Activated CD4-positive, alpha-beta T cell treated with anti-CD3 and anti-CD28 coated beads, Interleukin-2, Interleukin-6, amounts not matched to agents 100 ng/mL and 50 ng/mL, durations not matched to agents 16 hours and 8 hours (primary cell): ENCODE results near the gene PRICKLE2.

Experiments used
- DNase-seq: peaks from one replicate; pipeline ENCODE4 v3.0.0-alpha.2; 2020

The PRICKLE2 gene

DNA sequence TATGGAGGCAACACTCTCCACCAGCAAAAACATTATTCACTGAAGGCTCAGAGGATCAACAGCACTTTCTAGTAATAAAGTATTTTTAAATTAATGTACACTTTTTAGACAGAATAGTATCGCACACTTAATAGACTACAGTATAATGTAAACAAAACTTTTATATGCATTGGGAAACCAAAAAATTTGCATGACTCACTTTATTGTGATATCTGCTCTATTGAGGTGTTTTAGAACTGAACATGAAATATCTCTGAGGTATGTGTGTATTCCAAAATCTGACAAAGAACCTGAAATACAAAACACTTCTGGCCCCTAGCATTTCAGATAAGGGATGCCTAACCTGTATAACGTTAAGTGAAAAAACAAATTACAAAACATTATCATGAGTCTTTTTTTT is 99.7 kb downstream of the PRICKLE2 start:
- DNase-seq, result no peak

GRCh38 chr3:64123931-64124330 is 101.3 kb downstream of the PRICKLE2 start:
- no peak for DNase-seq

DNA sequence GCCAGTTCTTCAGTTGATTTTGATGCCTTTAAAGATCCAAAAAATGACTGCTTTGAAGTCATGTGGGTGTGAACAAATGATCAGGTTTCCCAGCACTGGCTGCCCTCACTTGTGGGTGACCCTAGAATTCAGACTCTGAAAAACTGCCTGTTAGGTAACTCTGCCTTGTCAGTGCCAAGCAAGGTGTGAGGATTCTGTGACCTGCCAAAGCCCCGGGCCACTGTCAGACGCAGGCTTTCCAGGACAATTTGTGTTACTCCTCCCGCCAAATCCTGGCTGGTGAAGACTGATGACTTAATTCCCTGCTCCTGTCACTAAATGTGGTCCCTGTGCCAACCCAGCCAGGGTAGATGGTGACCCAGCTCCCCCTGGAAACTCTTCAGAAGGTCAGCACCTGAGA is 102.8 kb downstream of the PRICKLE2 start:
- DNase-seq, result no peak

DNA sequence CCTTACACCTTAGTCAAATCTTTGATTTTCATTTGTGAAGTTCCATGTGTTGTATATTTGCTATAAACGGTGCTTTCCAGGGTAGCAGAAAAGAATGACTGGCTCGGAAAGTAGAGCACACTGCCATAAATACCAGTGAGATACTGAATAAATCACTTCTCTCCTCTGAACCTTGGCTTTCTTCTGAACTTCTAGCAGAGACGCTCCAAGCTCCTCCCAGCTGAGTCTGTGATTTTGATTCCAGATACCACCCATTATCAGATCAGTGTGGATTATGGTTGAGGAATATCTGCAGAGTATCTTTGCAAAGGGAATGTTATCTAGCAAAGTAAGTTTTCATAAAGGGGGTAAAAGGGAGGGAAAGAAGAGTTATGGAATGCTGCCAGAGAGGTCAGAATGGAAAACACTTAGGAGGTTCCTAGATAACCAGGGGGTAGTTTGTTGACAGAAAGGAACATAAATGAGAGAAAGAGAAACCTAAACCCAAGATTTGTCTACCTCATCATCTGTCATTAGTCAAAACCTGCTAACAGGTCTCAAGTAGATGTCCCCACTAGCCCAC is 103.4 kb downstream of the PRICKLE2 start:
- DNase-seq, result no peak

DNA sequence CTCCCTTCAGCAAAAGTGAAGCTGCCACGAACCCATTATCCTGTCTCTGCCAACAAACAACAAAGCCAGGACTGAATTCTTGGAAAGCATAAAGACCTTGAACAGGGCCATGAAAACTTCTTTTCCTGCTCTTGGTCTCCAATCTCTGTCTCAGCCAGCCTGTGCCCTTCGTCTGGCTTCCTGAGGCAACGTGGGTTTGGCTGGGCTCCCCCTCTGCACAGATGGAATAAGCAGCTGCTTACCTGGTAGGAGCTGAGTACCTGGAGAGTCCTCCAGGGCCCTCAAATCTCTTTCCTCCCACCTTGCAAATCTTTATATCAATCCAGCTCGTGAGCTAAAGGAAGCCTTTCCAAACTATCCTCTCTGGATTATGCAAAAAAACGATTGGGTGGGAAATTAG is 104.4 kb downstream of the PRICKLE2 start:
- DNase-seq, result no peak

DNA sequence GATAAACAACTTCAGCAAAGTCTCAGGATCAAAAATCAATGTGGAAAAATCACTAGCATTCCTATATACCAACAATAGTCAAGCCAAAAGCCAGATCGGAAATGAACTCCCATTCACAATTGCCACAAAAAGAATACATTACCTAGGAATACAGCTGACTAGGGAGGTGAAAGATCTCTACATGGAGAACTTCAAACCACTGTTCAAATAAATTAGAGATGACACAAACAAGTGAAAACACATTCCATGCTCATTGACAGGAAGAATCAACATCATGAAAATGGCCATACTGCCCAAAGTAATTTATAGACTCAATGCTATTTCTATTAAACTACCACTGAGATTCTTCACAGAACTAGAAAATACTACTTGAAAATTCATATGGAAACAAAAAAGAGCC is 107.8 kb downstream of the PRICKLE2 start:
- no peak for DNase-seq

DNA sequence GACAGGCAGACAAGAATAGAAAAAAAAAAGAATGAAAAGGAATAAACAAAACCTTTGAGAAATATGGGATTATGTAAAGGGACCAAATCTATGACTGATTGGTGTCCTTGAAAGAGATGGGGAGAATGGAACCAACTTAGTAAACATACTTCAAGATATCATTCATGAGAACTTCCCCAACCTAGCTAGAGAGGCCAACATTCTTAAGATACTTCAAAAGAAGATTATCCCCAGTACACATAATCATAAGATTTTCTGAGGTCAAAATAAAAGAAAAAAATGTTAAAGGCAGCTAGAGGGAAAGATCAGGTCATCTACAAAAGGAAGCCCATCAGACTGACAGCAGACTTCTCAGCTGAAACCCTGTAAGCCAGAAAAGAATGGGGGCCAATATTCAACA is 110.6 kb downstream of the PRICKLE2 start:
- DNase-seq, result no peak

DNA sequence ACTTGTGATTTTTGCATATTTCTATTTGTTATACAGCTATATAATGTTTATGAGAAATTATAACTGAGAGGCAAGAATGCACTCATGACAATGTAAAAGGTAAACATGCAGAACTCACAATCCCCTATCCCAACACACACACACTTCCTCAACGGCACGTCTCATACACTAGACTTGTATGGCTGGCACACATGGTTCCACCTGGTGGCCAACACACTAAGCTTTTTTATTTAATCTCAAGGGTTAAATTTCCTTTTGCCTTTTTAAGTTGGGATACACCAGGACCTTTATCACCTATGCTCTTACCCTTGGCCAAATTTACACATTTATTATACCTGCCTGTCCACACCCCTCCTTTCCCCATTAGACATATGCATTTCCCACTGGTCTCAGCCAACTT is 113.4 kb downstream of the PRICKLE2 start:
- no peak for DNase-seq

GRCh38 chr3:64111083-64111482 is 114.2 kb downstream of the PRICKLE2 start:
- DNase-seq, result no peak

DNA sequence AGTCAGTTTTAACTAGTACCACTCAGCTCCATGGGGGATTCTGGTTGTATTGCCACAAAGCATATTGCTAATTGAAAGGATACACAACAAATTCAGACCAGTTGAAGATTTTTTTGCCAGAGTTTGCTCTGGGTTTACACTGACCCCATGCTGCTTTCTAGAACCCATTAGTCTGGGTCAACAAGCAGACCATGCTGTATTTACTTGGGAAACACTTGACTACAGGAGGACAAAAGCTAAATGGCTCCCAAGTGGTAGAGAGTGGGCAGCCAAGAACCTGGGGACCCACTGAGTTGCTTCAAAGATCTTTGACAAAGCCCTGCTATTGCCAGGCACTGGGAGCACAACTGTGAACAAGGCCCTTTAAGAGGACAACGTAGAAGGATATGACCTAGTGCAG is 115.2 kb downstream of the PRICKLE2 start:
- DNase-seq, result no peak

DNA sequence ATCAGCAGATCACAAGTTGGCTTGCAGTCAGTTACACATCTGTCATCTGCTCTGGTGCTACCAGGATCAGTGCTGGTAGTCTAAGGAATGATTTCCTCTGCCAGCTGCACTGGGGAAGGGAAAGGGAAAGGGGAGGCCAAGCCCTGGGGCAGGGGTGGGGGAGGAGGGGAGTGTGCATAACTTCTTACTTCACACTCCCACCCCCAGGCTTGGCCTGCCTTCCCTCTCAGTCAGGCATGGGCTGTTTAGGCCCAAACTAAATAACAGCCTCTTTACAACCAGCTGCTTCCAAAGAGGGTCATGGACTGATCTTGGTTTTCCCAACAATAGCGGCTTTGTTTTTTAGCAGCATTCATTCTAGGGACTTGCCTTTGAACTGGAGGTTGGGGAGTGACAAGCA is 115.8 kb downstream of the PRICKLE2 start:
- no peak for DNase-seq

GRCh38 chr3:64108784-64109317 is 116.4 kb downstream of the PRICKLE2 start:
- DNase-seq, result no peak

- DNase-seq, result no peak
Observed at GRCh38 chr3:64108231-64108630, 117.0 kb downstream of the PRICKLE2 start.

GRCh38 chr3:64107190-64107589 is 118.1 kb downstream of the PRICKLE2 start:
- no peak for DNase-seq

GRCh38 chr3:64105816-64106215 is 119.5 kb downstream of the PRICKLE2 start:
- no peak for DNase-seq

DNA sequence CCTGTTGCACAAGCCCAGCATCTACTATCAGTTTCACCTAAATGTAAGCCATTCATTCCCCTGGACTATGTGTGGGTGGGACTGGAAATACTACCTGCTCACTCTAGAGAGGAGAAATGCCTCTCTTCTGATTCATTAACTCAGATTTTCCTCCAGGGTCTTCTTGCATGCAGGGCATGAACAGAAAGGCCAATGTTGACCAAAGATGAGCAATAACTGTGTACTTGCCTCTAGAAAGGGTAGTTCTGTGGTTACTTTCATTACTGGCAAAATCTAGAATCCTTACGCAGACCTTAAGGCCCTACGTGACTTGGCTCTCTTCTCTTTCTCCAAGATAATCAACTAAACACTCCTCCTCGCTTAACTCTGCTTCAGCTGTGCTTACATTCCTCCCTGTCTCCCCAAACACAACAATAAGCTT is 120.6 kb downstream of the PRICKLE2 start:
- no peak for DNase-seq

- DNase-seq, result no peak
Observed at GRCh38 chr3:64104006-64104405, 121.3 kb downstream of the PRICKLE2 start.

GRCh38 chr3:64103131-64103530 is 122.1 kb downstream of the PRICKLE2 start:
- no peak for DNase-seq

DNA sequence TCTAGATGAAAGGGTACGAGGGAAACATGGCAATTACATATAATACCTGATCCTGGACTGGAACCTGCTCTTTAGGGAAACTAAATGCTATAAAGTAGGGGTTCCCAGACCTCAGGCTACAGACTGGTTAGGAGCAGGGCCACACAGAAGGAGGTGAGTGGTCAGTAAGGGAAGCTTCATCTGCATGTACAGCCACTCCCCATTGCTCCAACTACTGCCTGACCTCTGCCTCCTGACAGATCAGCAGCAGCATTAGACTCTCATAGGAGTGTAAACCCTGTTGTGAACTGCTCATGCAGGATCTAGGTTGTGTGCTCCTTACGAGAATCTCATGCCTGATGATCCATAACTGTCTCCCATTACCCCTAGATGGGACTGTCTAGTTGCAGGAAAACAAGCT is 123.1 kb downstream of the PRICKLE2 start:
- no peak for DNase-seq

GRCh38 chr3:64099316-64099715 is 126.0 kb downstream of the PRICKLE2 start:
- no peak for DNase-seq

DNA sequence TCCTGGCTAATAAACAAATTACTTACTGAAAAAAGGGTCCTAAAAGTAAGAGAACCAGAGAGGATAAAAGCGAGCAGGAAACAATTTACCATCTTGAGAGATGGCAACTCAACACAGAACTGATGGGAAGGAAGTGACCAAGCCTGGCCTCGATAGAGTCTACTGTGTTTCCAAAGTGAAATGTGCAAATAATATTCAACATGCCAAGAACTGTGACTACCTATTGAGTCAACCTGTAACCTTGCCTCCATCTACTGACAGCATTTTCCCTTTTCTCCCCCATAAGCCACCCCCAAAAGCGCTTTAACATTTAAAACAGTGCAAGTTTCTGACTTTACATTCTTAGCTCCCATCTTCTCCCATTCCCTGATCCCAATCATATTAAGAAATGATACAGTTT is 126.6 kb downstream of the PRICKLE2 start:
- DNase-seq, result no peak

GRCh38 chr3:64097920-64098319 is 127.3 kb downstream of the PRICKLE2 start:
- no peak for DNase-seq

DNA sequence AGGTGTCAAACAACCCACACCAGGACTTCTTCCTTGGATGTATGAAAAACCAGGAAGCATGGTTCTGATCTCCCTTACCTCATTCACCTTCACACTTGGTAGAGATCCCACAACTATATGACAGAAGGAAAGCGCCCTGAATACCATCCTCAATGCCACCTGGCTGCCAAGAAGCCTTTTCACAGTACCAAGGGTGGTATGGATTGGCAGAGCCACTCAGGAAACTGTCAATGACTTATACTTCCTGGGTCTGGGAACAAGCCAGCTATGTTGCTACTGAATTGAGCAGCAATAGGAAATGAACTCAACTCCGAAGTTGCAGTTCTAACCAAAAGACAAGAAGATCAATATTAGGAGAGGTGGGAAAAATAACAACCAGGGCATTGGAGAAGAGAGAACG is 129.5 kb downstream of the PRICKLE2 start:
- DNase-seq, result no peak

- no peak for DNase-seq
Observed at GRCh38 chr3:64094713-64095079, 130.6 kb downstream of the PRICKLE2 start.
